Measurements from ENCODE around the gene ENPP7. TPM values are rescaled to one million over a fixed set of nuclear protein-coding genes. Genes with fewer than 3 reads are reported as not detected.
"Not testable (repeated sequence)": the region's sequence is repeated elsewhere in the genome, so short reads cannot be mapped to it uniquely, and the experiment has no call there.

ENPP7 gene
- total RNA-seq, 1 donor from 2014 or later = not detected

DNA sequence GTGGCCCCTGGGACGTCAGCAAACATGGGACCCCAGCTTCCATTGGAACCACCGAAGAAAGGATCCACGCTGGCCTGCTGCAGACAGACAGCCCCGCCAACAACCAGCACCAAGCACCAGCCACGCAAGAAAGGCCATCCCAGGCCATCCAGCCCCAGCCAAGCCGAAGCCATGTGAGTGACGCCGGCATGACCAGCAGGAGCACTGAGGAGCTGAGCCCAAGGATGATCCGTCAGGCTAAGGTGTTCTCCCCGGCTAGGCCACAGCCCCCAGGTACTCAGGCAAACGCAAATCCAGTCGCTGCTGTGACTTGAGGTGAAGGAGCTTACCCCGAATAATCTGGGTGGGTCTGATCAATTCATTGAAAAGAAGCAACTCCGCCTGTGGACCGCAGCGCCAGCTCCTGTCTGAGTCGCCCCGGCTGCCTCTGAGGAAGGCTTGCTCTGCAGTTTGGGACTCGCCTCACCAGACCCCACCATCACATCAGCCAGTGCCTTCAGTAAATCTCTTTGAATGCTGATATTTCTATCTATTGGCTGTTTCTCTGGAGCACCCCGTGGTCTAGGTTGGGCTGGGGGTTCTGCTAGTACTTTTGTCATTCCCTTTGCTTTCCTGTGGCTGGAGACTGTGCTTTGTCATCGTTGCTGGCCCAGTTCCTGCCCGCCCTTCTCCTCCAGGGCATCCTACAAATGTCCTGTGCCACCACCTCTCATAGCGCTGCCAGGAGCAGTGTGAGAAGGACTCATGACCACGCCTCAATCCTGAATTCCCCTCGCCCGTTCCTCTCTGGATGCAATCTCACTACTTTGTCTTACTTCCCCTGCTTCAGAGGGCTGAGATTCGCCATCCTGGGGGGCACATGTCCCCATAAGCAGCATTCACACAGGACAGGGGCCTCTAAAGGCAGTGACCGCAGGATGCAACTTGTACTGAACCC is 39.1 kb downstream of the ENPP7 start:
- Mint-ChIP-seq H3K4me3 (no peak overlapping the region), H3K27ac (no peak overlapping the region), H3K27me3 (ENCODE audit: low read depth) (peaks cover 30% of the 10 kb centered on the region), H3K36me3 (no peaks in the 10 kb centered on the region), H3K9me3 (no peaks in the 10 kb centered on the region), H3K4me1 (no peaks in the 10 kb centered on the region)
- no peak for TF ChIP-seq CTCF (IDR thresholded peaks at IDR 0.05; ENCODE audit: unreplicated experiment)
- no peak for DNase-seq (ENCODE audit: low spot score in 2 of 2, unreplicated experiment in 2 of 2)

GRCh38 chr17:79771276-79771675 is 40.5 kb downstream of the ENPP7 start:
- peaks cover 31% of the 10 kb centered on the region for H3K27me3 Mint-ChIP-seq (ENCODE audit: low read depth)

DNA sequence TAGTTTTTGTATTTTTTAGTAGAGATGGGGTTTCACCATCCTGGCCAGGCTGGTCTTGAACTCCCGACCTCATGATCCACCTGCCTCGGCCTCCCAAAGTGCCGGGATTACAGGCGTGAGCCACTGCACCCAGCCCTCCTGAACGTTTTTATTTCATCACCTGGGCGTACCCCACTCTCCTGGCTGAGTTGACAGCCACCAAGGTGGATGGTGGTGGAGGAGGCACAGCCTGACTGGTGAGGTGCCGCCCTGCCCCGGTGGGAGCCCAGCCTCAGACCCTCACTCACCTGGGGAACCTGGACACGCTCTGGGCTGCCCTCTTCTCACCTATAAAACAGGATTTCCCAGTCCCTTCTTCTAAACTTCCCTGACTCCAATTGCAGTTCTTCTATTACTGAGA is 42.0 kb downstream of the ENPP7 start:
- not testable (repeated sequence) for H3K9me3 Mint-ChIP-seq; H3K4me3 Mint-ChIP-seq; H3K36me3 Mint-ChIP-seq; H3K27ac Mint-ChIP-seq; DNase-seq (ENCODE audit: low spot score in 2 of 2, unreplicated experiment in 2 of 2)
- peaks cover 15% of the 10 kb centered on the region for H3K4me1 Mint-ChIP-seq
- peaks cover 30% of the 10 kb centered on the region for H3K27me3 Mint-ChIP-seq (ENCODE audit: low read depth)

More at GRCh38 chr17:79771276-79771675, 40.5 kb downstream of the ENPP7 start:
- Mint-ChIP-seq H3K36me3 (no peaks in the 10 kb centered on the region), H3K27ac (no peak overlapping the region), H3K4me1 (peaks cover 3% of the 10 kb centered on the region), H3K9me3 (no peaks in the 10 kb centered on the region), H3K4me3 (no peak overlapping the region)
- no peak for TF ChIP-seq CTCF (IDR thresholded peaks at IDR 0.05; ENCODE audit: unreplicated experiment)
- DNase-seq (ENCODE audit: low spot score in 2 of 2, unreplicated experiment in 2 of 2) = no peak

DNA sequence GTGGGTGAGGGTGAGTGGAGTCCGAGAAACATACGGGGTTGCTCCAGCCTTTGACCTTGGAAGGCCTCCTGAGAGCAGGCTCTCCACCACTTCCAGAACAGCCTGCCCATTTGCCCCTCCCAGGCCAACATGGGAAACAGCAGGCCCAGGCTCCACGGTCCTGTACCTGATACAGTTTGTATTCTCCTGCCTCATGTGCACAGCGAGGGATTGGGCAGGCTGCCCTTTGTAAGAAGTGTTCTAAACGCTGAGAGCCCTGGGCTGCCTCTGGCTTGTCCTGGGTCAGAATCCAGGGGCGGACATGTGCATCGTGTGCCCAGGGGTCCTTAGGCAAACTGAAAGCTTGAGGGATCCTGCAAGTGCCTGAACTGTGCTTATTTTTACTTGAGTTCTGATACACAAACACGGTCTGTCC is 43.8 kb downstream of the ENPP7 start:
- Mint-ChIP-seq H3K27ac (no peak overlapping the region), H3K27me3 (ENCODE audit: low read depth) (peaks cover 27% of the 10 kb centered on the region), H3K4me1 (peaks cover 25% of the 10 kb centered on the region), H3K36me3 (no peaks in the 10 kb centered on the region), H3K4me3 (no peak overlapping the region), H3K9me3 (no peaks in the 10 kb centered on the region)
- no peak for TF ChIP-seq CTCF (IDR thresholded peaks at IDR 0.05; ENCODE audit: unreplicated experiment)
- DNase-seq (ENCODE audit: low spot score in 2 of 2, unreplicated experiment in 2 of 2) = no peak

- no peak for TF ChIP-seq CTCF (IDR thresholded peaks at IDR 0.05; ENCODE audit: unreplicated experiment)
Measured at GRCh38 chr17:79775632-79776031, 44.9 kb downstream of the ENPP7 start.

GRCh38 chr17:79776376-79777119 is 45.8 kb downstream of the ENPP7 start:
- H3K27me3 Mint-ChIP-seq (ENCODE audit: low read depth) = peaks cover 26% of the 10 kb centered on the region
- H3K27ac Mint-ChIP-seq = peak overlapping the region; percentile 36
- H3K4me3 Mint-ChIP-seq = peak overlapping the region; percentile 69
- peaks cover 18% of the 10 kb centered on the region for H3K36me3 Mint-ChIP-seq
- no peaks in the 10 kb centered on the region for H3K9me3 Mint-ChIP-seq
- DNase-seq (ENCODE audit: low spot score in 2 of 2, unreplicated experiment in 2 of 2) = no peak
- peaks cover 30% of the 10 kb centered on the region for H3K4me1 Mint-ChIP-seq
- no peak for TF ChIP-seq CTCF (IDR thresholded peaks at IDR 0.05; ENCODE audit: unreplicated experiment)

More at GRCh38 chr17:79775632-79776031, 44.9 kb downstream of the ENPP7 start:
- no peak for DNase-seq (ENCODE audit: low spot score in 2 of 2, unreplicated experiment in 2 of 2)
- H3K36me3 Mint-ChIP-seq = peaks cover 10% of the 10 kb centered on the region
- H3K27ac Mint-ChIP-seq = no peak overlapping the region
- H3K27me3 Mint-ChIP-seq (ENCODE audit: low read depth) = peaks cover 26% of the 10 kb centered on the region
- H3K4me1 Mint-ChIP-seq = peaks cover 30% of the 10 kb centered on the region
- H3K9me3 Mint-ChIP-seq = no peaks in the 10 kb centered on the region
- no peak overlapping the region for H3K4me3 Mint-ChIP-seq
